Duodenal mucosa (tissue), 2 donors: ENCODE data around the gene GABRB1.

ENCODE experiments used
- H3K27ac ChIP-seq: one replicate; pipeline ENCODE4 v1.7.0; 2013; ENCODE audit warnings: low read depth, low read length
- H3K27me3 ChIP-seq, 2 donors: one replicate each; pipeline ENCODE4 v1.7.0; 2013; ENCODE audit warnings: low read length in 2 of 2, control low read depth in 1 of 2; ENCODE audit not compliant: insufficient read depth in 2 of 2, control insufficient read depth in 1 of 2
- H3K36me3 ChIP-seq, 2 donors: one replicate each; pipeline ENCODE4 v1.7.0; 2013; ENCODE audit warnings: low read length in 2 of 2, control low read depth in 1 of 2; ENCODE audit not compliant: insufficient read depth in 2 of 2, control insufficient read depth in 1 of 2
- H3K4me1 ChIP-seq, 2 donors: one replicate each; pipeline ENCODE4 v1.7.0; 2013; ENCODE audit warnings: low read length in 2 of 2, control low read depth in 1 of 2; ENCODE audit not compliant: insufficient read depth in 2 of 2, control insufficient read depth in 1 of 2
- H3K4me3 ChIP-seq, 2 donors: one replicate each; pipeline ENCODE4 v1.7.0; 2013; ENCODE audit warnings: low read length in 2 of 2, low read depth in 1 of 2
- H3K9ac ChIP-seq, 2 donors: one replicate each; pipeline ENCODE4 v1.7.0; 2013; ENCODE audit warnings: low read length in 2 of 2, low read depth in 1 of 2
- H3K9me3 ChIP-seq, 2 donors: one replicate each; pipeline ENCODE4 v1.7.0; 2013; ENCODE audit warnings: low read length in 2 of 2, control low read depth in 1 of 2; ENCODE audit not compliant: control insufficient read depth in 1 of 2

The GABRB1 gene

DNA sequence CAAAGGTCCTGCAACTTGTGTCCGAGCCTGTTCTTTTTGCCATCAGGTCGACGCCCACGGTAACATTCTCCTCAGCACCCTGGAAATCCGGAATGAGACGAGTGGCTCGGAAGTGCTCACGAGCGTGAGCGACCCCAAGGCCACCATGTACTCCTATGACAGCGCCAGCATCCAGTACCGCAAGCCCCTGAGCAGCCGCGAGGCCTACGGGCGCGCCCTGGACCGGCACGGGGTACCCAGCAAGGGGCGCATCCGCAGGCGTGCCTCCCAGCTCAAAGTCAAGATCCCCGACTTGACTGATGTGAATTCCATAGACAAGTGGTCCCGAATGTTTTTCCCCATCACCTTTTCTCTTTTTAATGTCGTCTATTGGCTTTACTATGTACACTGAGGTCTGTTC is 394.3 kb downstream of the GABRB1 start:
- H3K9ac ChIP-seq, result no peak overlapping the region
- H3K36me3 ChIP-seq, result no peaks in the 10 kb centered on the region
- no peaks in the 10 kb centered on the region for H3K4me1 ChIP-seq
- no peak overlapping the region for H3K4me3 ChIP-seq
- H3K9me3 ChIP-seq, result no peaks in the 10 kb centered on the region
- no peaks in the 10 kb centered on the region for H3K27me3 ChIP-seq
- no peak overlapping the region for H3K27ac ChIP-seq

DNA sequence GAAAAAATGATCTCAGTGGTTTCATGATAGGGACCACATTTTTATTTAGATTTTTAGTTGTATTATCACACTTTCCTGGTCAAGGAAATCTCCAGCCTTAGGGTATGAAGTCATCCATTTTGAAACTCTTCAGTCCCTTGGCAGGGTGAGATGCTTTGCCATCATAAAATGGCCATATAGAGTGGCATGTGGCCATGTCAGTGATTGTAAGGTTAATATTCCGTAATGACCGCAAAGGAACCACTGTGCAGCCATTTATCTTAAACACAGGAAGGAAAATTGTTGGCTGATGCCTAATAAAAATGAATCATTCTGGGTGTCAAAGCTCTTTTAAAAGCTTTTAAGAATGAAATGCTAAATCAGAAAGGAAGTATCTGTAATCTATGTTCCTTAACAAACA is 396.6 kb downstream of the GABRB1 start:
- H3K27me3 ChIP-seq, result no peaks in the 10 kb centered on the region
- no peaks in the 10 kb centered on the region for H3K36me3 ChIP-seq
- H3K9me3 ChIP-seq, result no peaks in the 10 kb centered on the region
- no peak overlapping the region for H3K9ac ChIP-seq
- no peak overlapping the region for H3K27ac ChIP-seq
- H3K4me3 ChIP-seq, result no peak overlapping the region
- no peaks in the 10 kb centered on the region for H3K4me1 ChIP-seq

DNA sequence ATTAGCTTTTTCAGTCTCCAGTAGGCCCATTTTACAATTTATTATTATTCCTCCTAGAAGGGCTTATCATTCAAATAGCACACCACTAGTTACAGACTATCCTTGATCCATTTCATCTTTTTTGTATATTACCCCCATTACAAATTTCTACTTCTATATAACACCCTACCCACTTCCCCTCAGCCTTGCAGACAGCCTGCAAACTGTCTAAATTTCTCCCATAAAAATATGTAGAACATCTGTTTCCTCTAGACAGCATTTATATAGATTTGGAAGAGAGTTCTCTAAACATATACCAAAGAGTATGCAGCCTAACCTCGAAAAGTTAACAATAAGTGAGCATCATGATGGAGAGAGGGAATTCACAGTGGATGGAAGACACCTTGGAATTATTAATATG is 401.4 kb downstream of the GABRB1 start:
- Histone ChIP-seq H3K4me1 (no peaks in the 10 kb centered on the region), H3K27me3 (no peaks in the 10 kb centered on the region), H3K4me3 (no peak overlapping the region), H3K9me3 (no peaks in the 10 kb centered on the region), H3K36me3 (no peaks in the 10 kb centered on the region), H3K9ac (no peak overlapping the region), H3K27ac (no peak overlapping the region)

DNA sequence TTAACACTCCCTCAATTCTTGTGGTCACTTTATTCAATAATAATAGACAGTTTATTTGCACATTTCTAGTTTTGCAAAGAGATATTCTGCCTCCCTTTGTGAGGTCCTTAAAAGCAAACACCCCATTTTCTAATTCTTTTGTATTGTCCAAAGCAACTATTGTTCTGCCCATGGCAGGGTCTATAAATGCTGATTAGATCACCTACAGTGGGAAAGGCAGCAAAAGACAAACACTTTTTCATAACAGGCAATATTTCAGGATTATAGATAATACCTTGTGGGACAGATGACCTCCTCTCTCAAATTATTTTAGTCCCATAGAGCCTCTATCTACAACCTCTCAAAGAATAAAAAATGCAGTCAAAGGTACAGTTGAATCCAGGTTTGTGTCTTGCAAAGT is 403.6 kb downstream of the GABRB1 start:
- Histone ChIP-seq H3K27me3 (no peaks in the 10 kb centered on the region), H3K9me3 (no peaks in the 10 kb centered on the region), H3K4me1 (no peaks in the 10 kb centered on the region), H3K4me3 (no peak overlapping the region), H3K27ac (no peak overlapping the region), H3K36me3 (no peaks in the 10 kb centered on the region), H3K9ac (no peak overlapping the region)

DNA sequence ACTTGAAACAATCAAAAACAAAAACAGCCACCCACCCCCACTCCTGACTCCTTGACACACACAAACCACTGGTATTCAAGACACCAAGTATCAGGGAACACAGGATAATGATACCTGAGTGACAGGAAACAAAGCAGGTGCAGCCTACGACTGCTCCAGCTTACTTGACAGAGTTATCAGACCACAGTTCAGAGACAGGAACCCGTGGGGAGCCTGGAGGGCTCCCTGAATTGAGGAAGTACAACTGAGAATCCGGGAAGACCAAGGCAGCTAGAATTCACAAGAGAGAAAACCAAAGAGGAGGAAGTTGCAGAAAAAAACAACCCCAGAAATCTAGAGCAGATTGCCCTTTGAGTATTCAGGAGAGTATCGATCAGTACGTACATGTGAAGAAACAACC is 411.6 kb downstream of the GABRB1 start:
- Histone ChIP-seq H3K9me3 (no peaks in the 10 kb centered on the region), H3K9ac (no peak overlapping the region), H3K4me3 (no peak overlapping the region), H3K4me1 (no peaks in the 10 kb centered on the region), H3K36me3 (no peaks in the 10 kb centered on the region), H3K27me3 (no peaks in the 10 kb centered on the region), H3K27ac (no peak overlapping the region)

DNA sequence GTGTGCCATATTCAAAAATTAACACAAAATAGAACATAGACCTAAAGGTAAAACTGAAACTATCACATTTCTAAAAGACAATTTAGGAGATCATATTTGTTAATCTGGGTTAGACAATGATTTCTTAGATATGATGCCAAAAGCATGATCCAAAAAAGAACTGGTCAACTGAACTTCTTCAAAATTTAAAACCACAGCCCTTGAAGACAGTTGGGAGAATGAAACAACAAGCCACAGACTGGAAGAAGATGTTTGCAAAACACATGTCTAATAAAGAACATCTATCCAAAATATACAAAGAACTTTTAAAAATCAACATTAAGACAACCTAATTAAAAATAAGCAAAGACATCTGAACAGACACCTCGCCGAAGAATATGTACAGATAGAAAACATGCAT is 412.7 kb downstream of the GABRB1 start:
- H3K27me3 ChIP-seq, result no peaks in the 10 kb centered on the region
- no peak overlapping the region for H3K27ac ChIP-seq
- no peaks in the 10 kb centered on the region for H3K9me3 ChIP-seq
- no peak overlapping the region for H3K4me3 ChIP-seq
- H3K9ac ChIP-seq, result no peak overlapping the region
- H3K36me3 ChIP-seq, result no peaks in the 10 kb centered on the region
- no peaks in the 10 kb centered on the region for H3K4me1 ChIP-seq

DNA sequence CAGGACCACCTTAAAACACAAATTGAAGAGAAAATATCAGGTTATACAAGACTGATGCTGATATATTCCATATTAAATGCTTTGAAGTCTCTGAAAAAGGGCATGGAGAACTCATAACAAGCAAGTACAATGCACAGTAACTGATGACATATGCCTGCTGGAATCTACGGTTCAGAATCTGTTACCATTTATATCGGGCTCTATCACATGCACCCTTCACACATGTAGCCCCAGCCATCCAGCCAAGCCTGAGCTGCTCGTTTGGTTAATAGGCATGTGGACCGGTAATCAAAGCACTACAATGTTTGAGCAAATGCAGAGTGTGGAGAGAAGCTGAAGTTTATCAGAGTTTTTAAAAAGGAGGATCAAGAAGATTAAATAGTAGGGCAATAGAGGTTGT is 420.3 kb downstream of the GABRB1 start:
- H3K27ac ChIP-seq, result no peak overlapping the region
- no peaks in the 10 kb centered on the region for H3K4me1 ChIP-seq
- no peaks in the 10 kb centered on the region for H3K9me3 ChIP-seq
- no peak overlapping the region for H3K4me3 ChIP-seq
- no peak overlapping the region for H3K9ac ChIP-seq
- peaks cover 5 to 18% of the 10 kb centered on the region in 2 donors for H3K36me3 ChIP-seq
- no peaks in the 10 kb centered on the region for H3K27me3 ChIP-seq

DNA sequence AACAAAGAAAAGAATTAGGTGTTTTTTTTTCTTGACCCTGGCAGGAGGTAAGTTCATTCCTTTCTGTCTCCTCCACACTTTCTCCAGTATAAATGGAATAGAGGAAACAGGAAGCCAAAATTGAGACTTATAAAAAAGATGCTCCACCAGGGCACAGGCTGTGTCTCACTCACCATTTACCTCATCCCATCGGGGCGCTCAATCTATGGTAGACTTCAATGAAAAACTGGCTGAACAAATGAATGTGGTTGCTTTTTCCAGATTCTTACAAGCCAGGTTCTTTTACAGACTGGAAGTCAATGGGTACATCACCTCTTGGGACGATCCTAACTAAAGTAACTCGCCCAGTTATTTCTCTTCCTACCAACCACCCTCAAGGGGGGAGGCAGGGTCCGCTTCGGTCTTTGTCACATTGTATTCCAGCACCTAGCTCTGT is 431.4 kb downstream of the GABRB1 start:
- H3K27me3 ChIP-seq, result no peaks in the 10 kb centered on the region
- H3K4me1 ChIP-seq, result peaks cover 6 to 8% of the 10 kb centered on the region in 2 donors
- no peaks in the 10 kb centered on the region for H3K36me3 ChIP-seq
- H3K9me3 ChIP-seq, result no peaks in the 10 kb centered on the region
- H3K27ac ChIP-seq, result no peak overlapping the region
- peak overlapping the region; percentile 69 to 71 for H3K9ac ChIP-seq
- H3K4me3 ChIP-seq, result peak overlapping the region; percentile 90 to 93

DNA sequence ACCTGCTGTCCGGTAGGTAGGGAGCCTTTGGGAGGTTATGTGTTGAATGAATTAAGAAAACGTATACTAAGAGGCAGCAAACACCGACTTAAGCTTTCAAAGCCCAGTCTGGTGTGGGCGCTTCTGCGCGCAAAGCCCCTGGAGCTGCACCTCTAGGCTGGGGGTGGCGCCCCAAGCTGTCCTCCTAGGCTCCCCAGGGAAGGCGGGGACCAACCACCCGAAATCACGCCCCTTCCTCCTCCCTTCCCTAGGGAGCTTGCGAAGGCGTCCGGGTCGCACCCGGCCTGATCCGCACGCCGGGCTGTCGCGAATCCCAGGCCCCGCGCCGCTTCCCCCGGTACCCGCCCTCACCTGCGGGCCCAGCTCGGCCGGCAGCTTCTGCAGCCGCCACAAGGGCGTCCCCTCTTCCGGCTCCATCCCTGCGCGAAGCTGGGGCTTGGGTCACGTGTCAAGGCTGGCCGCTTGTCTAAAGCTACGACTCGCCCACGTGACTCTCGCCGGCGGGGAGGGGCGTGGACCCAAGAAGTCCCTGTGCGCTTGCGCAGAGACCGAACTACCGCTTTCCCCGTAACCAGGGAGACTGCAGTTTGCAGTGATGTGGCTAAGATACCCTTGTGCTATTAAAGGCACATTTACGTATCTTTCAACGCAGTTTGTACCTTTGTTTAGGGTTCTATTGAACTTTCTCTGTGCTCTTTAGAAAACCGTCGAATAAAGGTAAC is 432.0 kb downstream of the GABRB1 start, which contains the start of gene COMMD8:
Gene COMMD8 (minus strand): TSS at position 468 of the 722 bp plus-strand sequence. CDS start 51 bp downstream, at position 417.
- peaks cover 6 to 8% of the 10 kb centered on the region in 2 donors for H3K4me1 ChIP-seq
- peak within 1 kb of the TSS; percentile 90 to 93 for H3K4me3 ChIP-seq
- H3K9me3 ChIP-seq, result no peaks in the 10 kb centered on the region
- H3K27ac ChIP-seq, result peak within 1 kb of the TSS; percentile 72
- H3K36me3 ChIP-seq, result no peaks in the 10 kb centered on the region
- peak within 1 kb of the TSS; percentile 69 to 71 for H3K9ac ChIP-seq
- H3K27me3 ChIP-seq, result no peaks in the 10 kb centered on the region

DNA sequence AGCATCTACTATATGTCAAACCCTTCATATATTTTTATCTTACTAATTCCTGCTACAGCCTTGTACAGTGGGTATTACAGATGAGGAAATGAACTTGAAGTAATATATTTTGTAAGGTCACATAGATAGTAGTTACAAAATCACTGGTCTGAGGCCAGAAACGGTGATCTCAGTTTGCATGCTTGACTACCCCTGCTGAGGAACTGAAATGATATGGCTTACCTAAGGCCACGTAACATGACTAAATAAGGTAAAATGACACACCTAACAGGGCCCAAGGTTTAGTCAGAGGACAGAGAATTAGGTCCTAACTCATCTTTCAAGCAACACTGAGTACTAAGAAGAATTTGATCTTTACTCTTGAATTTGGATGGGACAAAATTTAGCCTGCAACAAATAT is 433.6 kb downstream of the GABRB1 start:
- Histone ChIP-seq H3K27ac (no peak overlapping the region), H3K36me3 (no peaks in the 10 kb centered on the region), H3K4me1 (peaks cover 6 to 8% of the 10 kb centered on the region in 2 donors), H3K27me3 (no peaks in the 10 kb centered on the region), H3K9ac (no peak overlapping the region), H3K4me3 (no peak overlapping the region), H3K9me3 (no peaks in the 10 kb centered on the region)
